ENCODE data around the gene DHRS12. TPM values are rescaled to one million over a fixed set of nuclear protein-coding genes. Genes with fewer than 3 reads are reported as not detected.

Gene DHRS12
- total and polyA plus RNA-seq, 7 experiments from 2014 or later = 6.7 to 27.1 (median 21.1) TPM

GRCh38 chr13:51811046-51811445 is 7.1 kb upstream of the DHRS12 start:
- ATAC-seq = no peak
- H3K36me3 Mint-ChIP-seq = peaks cover 0 to 33% (median 25%) of the 10 kb centered on the region in 5 donors
- Histone ChIP-seq H3K27me3 (ENCODE audit: control insufficient read depth in 2 of 2, insufficient read depth in 2 of 2, low read length in 2 of 2) (no peaks in the 10 kb centered on the region), H3K36me3 (ENCODE audit: control insufficient read depth in 2 of 3, insufficient read depth in 3 of 3, low read length in 3 of 3) (peaks cover 0 to 50% (median 14%) of the 10 kb centered on the region in 3 experiments), H3K9me3 (ENCODE audit: control insufficient read depth in 2 of 3, low read length in 3 of 3) (no peaks in the 10 kb centered on the region), H3K4me1 (ENCODE audit: control insufficient read depth in 2 of 2, insufficient read depth in 2 of 2, low read length in 2 of 2) (peaks cover 11 to 35% of the 10 kb centered on the region in 2 donors), H3K4me3 (ENCODE audit: low read length) (no peak overlapping the region), H3K27ac (ENCODE audit: low read depth, low read length) (peak overlapping the region; percentile 52)
- peaks cover 19 to 82% (median 57%) of the 10 kb centered on the region in 7 donors for H3K4me1 Mint-ChIP-seq
- intact Hi-C loops (cut with micrococcal nuclease) = no loop called here
- H3K9me3 Mint-ChIP-seq = no peaks in the 10 kb centered on the region
- peak overlapping the region in 6 of 9 donors; percentile 79 to 99 (median 86) for H3K27ac Mint-ChIP-seq
- no peak overlapping the region for H3K4me3 Mint-ChIP-seq
- ChIA-PET CTCF (interaction anchor here (2.9 to 3.4 kb wide), 2 partner anchors 10 to 21 kb away, joined by 16 read pairs; no protein-coding TSS in a partner anchor), POLR2A (interaction anchor here (0.9 to 13.1 kb wide), 5 partner anchors 13 to 1695 kb away, joined by 3 to 324 read pairs (median 8); partner anchors contain the start of gene INTS6)
- H3K27me3 Mint-ChIP-seq = no peaks in the 10 kb centered on the region
- no peak for DNase-seq

DNA sequence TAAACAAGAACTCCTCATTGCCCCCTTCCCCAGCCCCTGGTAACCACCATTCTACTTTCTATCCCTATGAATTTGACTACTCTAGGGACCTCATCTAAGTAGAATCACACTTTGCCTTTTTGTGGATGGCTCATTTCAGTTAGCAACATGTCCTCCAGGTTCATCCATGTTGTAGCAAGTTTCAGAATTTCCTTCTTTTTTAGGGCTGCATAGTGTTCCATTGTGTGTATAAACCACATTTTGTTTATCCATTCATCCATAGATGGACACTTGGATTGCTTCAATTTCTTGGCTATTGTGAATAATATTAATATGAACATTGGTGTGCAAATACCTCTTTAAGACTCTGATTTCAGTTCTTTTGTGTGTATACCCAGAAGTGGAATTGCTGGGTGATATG is 4.8 kb upstream of the DHRS12 start:
- Histone ChIP-seq H3K27ac (ENCODE audit: low read depth, low read length) (no peak overlapping the region), H3K36me3 (ENCODE audit: control insufficient read depth in 2 of 3, insufficient read depth in 3 of 3, low read length in 3 of 3) (peaks cover 0 to 45% (median 14%) of the 10 kb centered on the region in 3 experiments), H3K4me1 (ENCODE audit: control insufficient read depth in 2 of 2, insufficient read depth in 2 of 2, low read length in 2 of 2) (peaks cover 11 to 26% of the 10 kb centered on the region in 2 donors), H3K9me3 (ENCODE audit: control insufficient read depth in 2 of 3, low read length in 3 of 3) (no peaks in the 10 kb centered on the region), H3K4me3 (ENCODE audit: low read length) (no peak overlapping the region), H3K27me3 (ENCODE audit: control insufficient read depth in 2 of 2, insufficient read depth in 2 of 2, low read length in 2 of 2) (no peaks in the 10 kb centered on the region)
- DNase-seq = no peak
- CTCF ChIA-PET = interaction anchor here (1.0 to 2.9 kb wide), 2 partner anchors 12 to 23 kb away, joined by 4 to 16 read pairs; no protein-coding TSS in a partner anchor
- Mint-ChIP-seq H3K27ac (peak overlapping the region in 7 of 9 donors; percentile 60 to 100 (median 99)), H3K9me3 (peaks cover 0 to 2% (median 0%) of the 10 kb centered on the region in 11 donors), H3K36me3 (peaks cover 0 to 31% (median 25%) of the 10 kb centered on the region in 5 donors), H3K4me1 (peaks cover 25 to 77% (median 54%) of the 10 kb centered on the region in 7 donors), H3K27me3 (peaks cover 0 to 3% (median 0%) of the 10 kb centered on the region in 5 donors), H3K4me3 (peak overlapping the region in 1 of 10 donors; percentile 27)
- intact Hi-C loops (cut with micrococcal nuclease) = loop anchor here (10.0 kb wide), 4 partner anchors 164 to 1684 kb away; no protein-coding TSS in a partner anchor
- POLR2A ChIA-PET = interaction anchor here (0.7 to 13.1 kb wide), 4 partner anchors 16 to 356 kb away, joined by 3 to 324 read pairs (median 26); partner anchors contain the start of gene INTS6
- ATAC-seq = no peak

DNA sequence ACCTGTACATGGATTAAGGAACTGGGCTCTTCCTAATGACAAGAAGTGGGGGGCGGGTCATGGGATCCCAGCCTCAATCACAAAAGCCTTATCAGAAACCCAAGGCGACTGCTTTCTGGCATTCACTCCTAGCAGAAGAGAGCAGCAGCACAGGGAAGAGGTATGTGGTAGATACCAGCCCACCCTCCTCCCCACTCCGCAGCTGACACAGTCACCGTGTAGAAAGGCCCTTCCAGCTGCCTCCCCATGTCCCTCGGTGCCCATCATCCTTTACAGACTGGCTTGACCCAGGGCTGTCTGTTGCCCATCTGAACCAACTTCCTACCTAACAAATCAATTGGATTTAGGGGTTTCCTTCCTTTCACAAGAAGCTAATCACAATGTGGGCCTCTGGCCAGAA is 3.1 kb upstream of the DHRS12 start:
- CTCF ChIA-PET = interaction anchor here (1.0 to 4.0 kb wide), 3 partner anchors 8 to 352 kb away, joined by 3 to 26 read pairs (median 21); no protein-coding TSS in a partner anchor
- DNase-seq (no peak), ATAC-seq (no peak)
- no peak overlapping the region for H3K4me3 ChIP-seq (ENCODE audit: low read length)
- Mint-ChIP-seq H3K9me3 (peaks cover 0 to 4% (median 0%) of the 10 kb centered on the region in 11 donors), H3K27ac (peak overlapping the region in 8 of 9 donors; percentile 96 to 100 (median 100)), H3K36me3 (peaks cover 0 to 27% (median 21%) of the 10 kb centered on the region in 5 donors), H3K4me3 (peak overlapping the region in 1 of 10 donors; percentile 1), H3K27me3 (peaks cover 0 to 6% (median 0%) of the 10 kb centered on the region in 5 donors), H3K4me1 (peaks cover 34 to 74% (median 49%) of the 10 kb centered on the region in 7 donors)
- no peaks in the 10 kb centered on the region for H3K27me3 ChIP-seq (ENCODE audit: control insufficient read depth in 2 of 2, insufficient read depth in 2 of 2, low read length in 2 of 2)
- H3K9me3 ChIP-seq (ENCODE audit: control insufficient read depth in 2 of 3, low read length in 3 of 3) = no peaks in the 10 kb centered on the region
- POLR2A ChIA-PET = interaction anchor here (0.9 to 13.1 kb wide), 6 partner anchors 8 to 357 kb away, joined by 3 to 324 read pairs (median 16); partner anchors contain the start of gene INTS6
- H3K4me1 ChIP-seq (ENCODE audit: control insufficient read depth in 2 of 2, insufficient read depth in 2 of 2, low read length in 2 of 2) = peaks cover 23 to 25% of the 10 kb centered on the region in 2 donors
- peak overlapping the region; percentile 100 for H3K27ac ChIP-seq (ENCODE audit: low read depth, low read length)
- intact Hi-C loops (cut with micrococcal nuclease) = loop anchor here (10.0 kb wide), 4 partner anchors 162 to 1682 kb away; no protein-coding TSS in a partner anchor
- peaks cover 0 to 28% (median 5%) of the 10 kb centered on the region in 3 experiments for H3K36me3 ChIP-seq (ENCODE audit: control insufficient read depth in 2 of 3, insufficient read depth in 3 of 3, low read length in 3 of 3)

GRCh38 chr13:51806566-51806965 is 2.6 kb upstream of the DHRS12 start:
- Mint-ChIP-seq H3K27me3 (peaks cover 0 to 6% (median 0%) of the 10 kb centered on the region in 5 donors), H3K9me3 (peaks cover 0 to 4% (median 0%) of the 10 kb centered on the region in 11 donors), H3K4me1 (peaks cover 34 to 74% (median 49%) of the 10 kb centered on the region in 7 donors), H3K4me3 (peak overlapping the region in 4 of 10 donors; percentile 9 to 94 (median 34)), H3K27ac (peak overlapping the region in 8 of 9 donors; percentile 96 to 100 (median 100)), H3K36me3 (peaks cover 0 to 23% (median 19%) of the 10 kb centered on the region in 5 donors)
- Histone ChIP-seq H3K27me3 (ENCODE audit: control insufficient read depth in 2 of 2, insufficient read depth in 2 of 2, low read length in 2 of 2) (no peaks in the 10 kb centered on the region), H3K9me3 (ENCODE audit: control insufficient read depth in 2 of 3, low read length in 3 of 3) (no peaks in the 10 kb centered on the region), H3K27ac (ENCODE audit: low read depth, low read length) (peak overlapping the region; percentile 100), H3K4me1 (ENCODE audit: control insufficient read depth in 2 of 2, insufficient read depth in 2 of 2, low read length in 2 of 2) (peaks cover 28 to 30% of the 10 kb centered on the region in 2 donors), H3K4me3 (ENCODE audit: low read length) (no peak overlapping the region), H3K36me3 (ENCODE audit: control insufficient read depth in 2 of 3, insufficient read depth in 3 of 3, low read length in 3 of 3) (peaks cover 0 to 23% (median 5%) of the 10 kb centered on the region in 3 experiments)
- DNase-seq = peak in 3 of 9 donors; percentile 36 to 68 (median 37)
- no peak for ATAC-seq
- intact Hi-C loops (cut with micrococcal nuclease) = loop anchor here (10.0 kb wide), 4 partner anchors 162 to 1682 kb away; no protein-coding TSS in a partner anchor
- ChIA-PET CTCF (interaction anchor here (1.0 to 4.0 kb wide), 3 partner anchors 8 to 352 kb away, joined by 3 to 26 read pairs (median 21); no protein-coding TSS in a partner anchor), POLR2A (interaction anchor here (0.9 to 13.1 kb wide), 7 partner anchors 8 to 388 kb away, joined by 3 to 324 read pairs (median 6); partner anchors contain the start of gene INTS6)

DNA sequence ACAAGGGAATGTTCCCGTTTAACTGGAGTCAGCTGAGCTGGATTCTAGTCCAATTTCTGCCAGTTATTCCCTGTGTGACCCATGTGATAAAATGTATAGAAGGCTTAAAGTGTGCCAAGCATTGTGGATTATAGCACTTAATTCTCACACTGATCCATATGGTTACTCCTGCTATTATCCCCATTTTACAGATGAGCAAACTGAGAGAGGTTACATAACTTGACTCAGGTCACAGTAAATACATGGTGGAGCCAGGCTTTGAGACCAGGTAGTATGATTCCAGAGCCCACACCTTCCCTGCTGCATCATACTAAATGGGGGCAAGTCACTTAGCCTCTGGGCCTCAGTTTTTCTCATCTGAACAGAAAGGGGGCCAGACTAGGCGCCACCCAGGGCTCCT is 2.0 kb upstream of the DHRS12 start:
- peak overlapping the region; percentile 100 for H3K27ac ChIP-seq (ENCODE audit: low read depth, low read length)
- no peaks in the 10 kb centered on the region for H3K27me3 ChIP-seq (ENCODE audit: control insufficient read depth in 2 of 2, insufficient read depth in 2 of 2, low read length in 2 of 2)
- ChIA-PET POLR2A (interaction anchor here (0.6 to 13.1 kb wide), 10 partner anchors 9 to 388 kb away, joined by 3 to 324 read pairs (median 5); partner anchors contain the start of gene INTS6), CTCF (interaction anchor here (0.7 to 4.0 kb wide), 7 partner anchors 8 to 353 kb away, joined by 3 to 26 read pairs (median 3); partner anchors contain the start of gene INTS6)
- Mint-ChIP-seq H3K27me3 (peaks cover 0 to 6% (median 0%) of the 10 kb centered on the region in 5 donors), H3K27ac (peak overlapping the region in 8 of 9 donors; percentile 96 to 100 (median 100)), H3K4me3 (peak overlapping the region in 7 of 10 donors; percentile 5 to 98 (median 94)), H3K36me3 (peaks cover 0 to 22% (median 16%) of the 10 kb centered on the region in 5 donors), H3K4me1 (peaks cover 30 to 74% (median 48%) of the 10 kb centered on the region in 7 donors), H3K9me3 (peaks cover 0 to 4% (median 0%) of the 10 kb centered on the region in 11 donors)
- peaks cover 0 to 17% (median 5%) of the 10 kb centered on the region in 3 experiments for H3K36me3 ChIP-seq (ENCODE audit: control insufficient read depth in 2 of 3, insufficient read depth in 3 of 3, low read length in 3 of 3)
- peaks cover 29 to 32% of the 10 kb centered on the region in 2 donors for H3K4me1 ChIP-seq (ENCODE audit: control insufficient read depth in 2 of 2, insufficient read depth in 2 of 2, low read length in 2 of 2)
- H3K4me3 ChIP-seq (ENCODE audit: low read length) = no peak overlapping the region
- ATAC-seq (no peak), DNase-seq (no peak)
- intact Hi-C loops (cut with micrococcal nuclease) = loop anchor here (2.0 to 10.0 kb wide), 5 partner anchors 161 to 1681 kb away; no protein-coding TSS in a partner anchor
- H3K9me3 ChIP-seq (ENCODE audit: control insufficient read depth in 2 of 3, low read length in 3 of 3) = no peaks in the 10 kb centered on the region

- H3K36me3 Mint-ChIP-seq = peaks cover 0 to 22% (median 16%) of the 10 kb centered on the region in 5 donors
- intact Hi-C loops (cut with micrococcal nuclease) = loop anchor here (2.0 to 10.0 kb wide), 5 partner anchors 161 to 1681 kb away; no protein-coding TSS in a partner anchor
- peak overlapping the region; percentile 84 to 98 (median 94) for H3K4me3 Mint-ChIP-seq
- CTCF ChIA-PET = interaction anchor here (0.7 to 4.0 kb wide), 6 partner anchors 8 to 352 kb away, joined by 3 to 26 read pairs (median 4); partner anchors contain the start of gene INTS6
- H3K27ac Mint-ChIP-seq = peak overlapping the region; percentile 91 to 100 (median 99)
- Histone ChIP-seq H3K27me3 (ENCODE audit: control insufficient read depth in 2 of 2, insufficient read depth in 2 of 2, low read length in 2 of 2) (no peaks in the 10 kb centered on the region), H3K4me1 (ENCODE audit: control insufficient read depth in 2 of 2, insufficient read depth in 2 of 2, low read length in 2 of 2) (peaks cover 29 to 32% of the 10 kb centered on the region in 2 donors), H3K27ac (ENCODE audit: low read depth, low read length) (peak overlapping the region; percentile 100), H3K36me3 (ENCODE audit: control insufficient read depth in 2 of 3, insufficient read depth in 3 of 3, low read length in 3 of 3) (peaks cover 0 to 15% (median 5%) of the 10 kb centered on the region in 3 experiments), H3K4me3 (ENCODE audit: low read length) (peak overlapping the region; percentile 81), H3K9me3 (ENCODE audit: control insufficient read depth in 2 of 3, low read length in 3 of 3) (no peaks in the 10 kb centered on the region)
- H3K27me3 Mint-ChIP-seq = peaks cover 0 to 6% (median 0%) of the 10 kb centered on the region in 5 donors
- ATAC-seq (no peak), DNase-seq (peak in 1 of 9 donors; percentile 33)
- POLR2A ChIA-PET = interaction anchor here (0.6 to 13.1 kb wide), 11 partner anchors 9 to 389 kb away, joined by 3 to 324 read pairs (median 4); partner anchors contain the start of gene INTS6
- peaks cover 28 to 75% (median 48%) of the 10 kb centered on the region in 7 donors for H3K4me1 Mint-ChIP-seq
- H3K9me3 Mint-ChIP-seq = peaks cover 0 to 4% (median 0%) of the 10 kb centered on the region in 11 donors
Observed at GRCh38 chr13:51805313-51805712, 1.4 kb upstream of the DHRS12 start.
